Glomerular visceral epithelial cell (primary cell): ENCODE measurements around the gene PPP2R2B.

Source experiments
- DNase-seq: peaks from one replicate; pipeline ENCODE4 v3.0.0-alpha.2; 2016; ENCODE audit errors: extremely low spot score

Gene PPP2R2B

DNA sequence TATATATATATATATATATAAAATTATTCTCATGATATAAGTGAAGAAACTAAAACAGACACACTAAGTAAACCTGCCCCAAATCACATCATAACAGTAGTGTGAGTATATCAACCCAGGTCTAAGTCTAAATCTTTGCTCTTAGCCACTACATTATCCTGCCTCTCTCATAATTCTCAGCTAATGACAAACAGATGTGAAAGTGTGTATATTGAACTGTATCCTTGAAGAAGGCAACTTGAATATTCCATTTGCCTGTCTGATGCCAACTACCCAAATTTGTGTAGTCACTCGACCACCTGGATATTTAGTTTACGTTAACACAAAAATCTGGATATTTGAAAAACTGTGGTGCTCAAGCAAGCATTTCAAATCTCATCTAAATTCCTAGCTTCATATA is 97.4 kb downstream of the PPP2R2B start:
- DNase-seq: no peak

DNA sequence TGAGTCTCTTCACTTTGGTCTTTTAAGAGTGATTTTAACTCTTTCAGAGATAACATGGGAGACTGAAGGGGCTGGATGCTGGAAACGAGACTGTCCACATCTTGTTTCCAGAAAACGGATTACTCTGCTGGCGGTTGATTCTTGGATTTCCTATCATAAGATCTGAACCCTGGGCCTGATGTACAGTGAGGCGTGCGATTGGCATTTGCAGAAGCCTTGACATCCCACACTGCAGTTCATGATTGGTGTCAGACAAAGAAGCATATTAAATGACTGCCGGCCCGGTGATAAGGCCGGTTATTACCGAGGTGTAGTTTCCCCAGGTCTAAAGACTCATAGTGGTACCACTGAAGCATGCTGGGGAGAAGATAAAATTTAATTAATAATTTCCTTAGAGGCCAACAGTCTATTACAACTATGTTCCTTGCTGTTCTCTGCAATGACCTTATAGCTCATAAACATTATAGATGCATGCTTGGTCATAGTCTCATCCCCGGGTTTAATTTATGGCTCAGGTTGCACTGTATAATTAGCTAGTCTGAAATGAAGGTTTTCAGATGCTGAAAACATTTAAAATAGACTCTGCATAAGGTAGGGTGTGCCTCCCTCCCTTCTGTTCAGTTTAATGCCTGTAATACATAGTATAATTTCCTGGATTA is 99.2 kb downstream of the PPP2R2B start:
- no peak for DNase-seq

DNA sequence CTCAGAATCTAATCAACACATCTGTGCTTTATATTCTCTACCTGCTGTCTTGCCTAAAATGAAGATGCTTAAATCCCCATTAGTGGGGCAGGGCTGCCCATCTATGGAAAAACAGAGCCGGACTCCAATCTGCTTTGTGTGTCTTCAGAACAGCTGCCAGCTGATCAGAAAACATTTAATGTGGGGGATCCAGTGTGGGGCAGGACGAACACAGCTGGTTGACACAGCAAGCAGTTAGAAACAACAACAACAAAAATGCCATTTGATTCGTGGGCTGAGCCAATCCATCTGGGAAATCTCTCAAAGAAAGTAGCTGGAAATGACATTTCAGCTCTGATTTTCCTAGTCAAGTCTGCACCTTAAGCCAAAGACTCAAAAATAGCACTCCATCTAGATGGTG is 99.8 kb downstream of the PPP2R2B start:
- no peak for DNase-seq

DNA sequence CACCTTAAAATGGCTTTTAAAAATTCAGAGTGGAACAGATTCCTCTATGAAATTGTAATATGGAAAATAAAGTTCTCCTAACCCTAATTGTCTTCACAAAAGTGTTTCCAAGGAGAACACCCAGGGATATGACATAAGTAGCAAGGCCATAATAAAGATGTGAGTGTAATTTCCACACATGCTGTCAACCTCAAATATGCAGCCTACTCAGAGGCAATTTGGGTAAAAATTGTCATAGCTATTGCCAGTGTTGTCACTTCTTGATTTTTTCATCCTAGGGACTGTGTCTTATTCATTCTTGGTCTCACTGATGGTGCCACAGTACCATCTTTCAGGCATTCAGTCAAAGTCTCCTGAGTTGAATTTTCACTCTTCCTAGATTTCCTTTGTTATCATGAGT is 100.3 kb downstream of the PPP2R2B start:
- no peak for DNase-seq

DNA sequence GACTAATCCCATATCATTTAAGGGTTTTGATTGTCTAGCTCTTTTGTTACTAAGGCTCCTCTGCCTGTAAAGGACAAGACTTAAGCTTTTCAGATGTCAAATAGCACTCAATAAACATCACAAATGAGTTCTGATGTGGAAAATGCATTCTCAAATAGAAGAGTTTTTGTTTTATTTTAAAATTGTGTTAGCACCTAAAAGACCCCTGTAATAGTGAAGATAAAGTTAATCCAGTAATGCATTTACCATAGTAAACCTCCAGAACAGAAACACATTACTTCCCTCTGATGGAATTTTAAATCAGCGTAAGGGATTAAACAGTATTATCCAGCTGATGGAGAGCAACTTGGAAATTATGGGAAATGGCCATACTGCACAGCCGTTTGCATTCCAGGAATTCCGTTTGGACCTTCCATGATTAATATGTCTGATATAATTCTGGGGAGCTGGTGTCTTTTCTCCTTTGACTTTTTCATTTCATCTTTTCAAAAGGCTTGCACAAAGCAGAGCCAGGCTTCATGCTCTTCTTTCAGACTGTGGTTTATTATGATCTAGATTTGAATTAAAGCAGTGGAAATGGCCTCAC is 105.6 kb downstream of the PPP2R2B start:
- DNase-seq: no peak

DNA sequence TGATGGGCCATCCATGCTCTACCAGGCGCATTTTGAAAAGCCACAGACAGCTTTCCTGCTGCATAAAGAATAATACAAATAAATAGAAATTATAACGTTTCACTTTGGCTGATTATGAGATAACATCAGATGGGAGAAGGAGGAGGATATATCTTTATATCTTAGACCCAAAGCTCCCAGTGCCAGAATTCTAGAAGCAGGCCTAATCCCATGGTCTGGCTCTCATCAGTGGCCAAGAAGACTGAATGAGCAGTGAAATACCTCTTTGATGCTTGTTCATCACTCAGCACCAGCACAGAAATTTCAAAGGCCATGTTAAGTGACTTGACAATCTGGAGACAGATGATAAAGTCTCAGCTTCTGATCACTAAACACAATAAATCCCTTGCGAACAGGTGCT is 107.6 kb downstream of the PPP2R2B start:
- DNase-seq: no peak

DNA sequence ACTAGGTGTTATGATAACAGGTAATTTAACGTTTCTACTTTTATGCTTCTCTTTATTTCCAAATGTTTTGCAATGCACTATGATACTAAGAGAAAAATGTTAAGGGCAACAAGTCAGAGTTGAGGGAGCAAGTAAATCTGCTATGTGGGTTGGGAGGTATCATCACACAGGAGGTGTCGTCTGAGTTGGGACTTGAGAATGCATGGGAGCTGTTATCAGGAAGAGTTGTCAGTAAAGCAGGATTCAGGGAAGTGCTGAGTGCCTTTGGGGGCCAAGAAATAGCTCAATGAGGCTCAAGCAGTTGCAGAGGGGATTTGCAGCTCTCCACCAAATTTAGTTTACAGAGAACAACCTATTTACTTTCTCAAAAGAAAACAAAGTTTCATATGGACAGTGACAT is 108.0 kb downstream of the PPP2R2B start:
- no peak for DNase-seq

DNA sequence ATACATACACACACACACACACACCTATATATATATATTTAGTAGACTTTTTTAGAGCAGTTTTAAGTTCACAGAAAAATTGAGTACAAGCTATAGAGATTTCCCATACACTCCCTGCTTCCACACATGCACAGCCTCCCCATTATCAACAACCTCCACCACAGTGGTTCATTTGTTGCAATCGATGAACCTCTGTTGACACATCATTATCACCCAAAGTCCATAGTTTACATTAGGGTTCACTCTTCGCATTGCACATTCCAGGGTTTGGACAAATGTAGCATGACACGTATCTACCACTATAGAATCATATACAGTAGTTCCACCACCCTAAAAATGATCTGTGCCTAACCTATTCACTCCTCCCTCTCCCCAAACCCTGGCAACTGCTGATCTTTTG is 111.0 kb downstream of the PPP2R2B start:
- DNase-seq: no peak

DNA sequence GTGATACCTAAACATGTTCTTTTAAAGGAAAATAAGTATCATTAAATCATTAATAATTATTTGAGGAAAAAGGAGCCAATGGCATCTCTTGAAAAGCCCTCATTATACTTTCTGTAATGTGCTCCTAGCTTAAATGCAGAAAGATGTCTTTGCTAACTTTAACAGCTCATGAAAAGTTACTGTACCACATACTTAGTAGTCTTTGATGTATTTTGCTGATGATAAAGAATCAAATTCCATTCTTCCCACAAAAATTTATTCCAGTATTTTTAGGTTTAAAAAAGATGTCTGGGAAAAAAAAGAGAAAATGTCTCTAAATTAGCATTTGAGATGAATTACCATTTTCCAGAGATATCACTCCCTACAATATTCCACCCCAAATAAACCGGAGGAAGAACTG is 112.5 kb downstream of the PPP2R2B start:
- no peak for DNase-seq

DNA sequence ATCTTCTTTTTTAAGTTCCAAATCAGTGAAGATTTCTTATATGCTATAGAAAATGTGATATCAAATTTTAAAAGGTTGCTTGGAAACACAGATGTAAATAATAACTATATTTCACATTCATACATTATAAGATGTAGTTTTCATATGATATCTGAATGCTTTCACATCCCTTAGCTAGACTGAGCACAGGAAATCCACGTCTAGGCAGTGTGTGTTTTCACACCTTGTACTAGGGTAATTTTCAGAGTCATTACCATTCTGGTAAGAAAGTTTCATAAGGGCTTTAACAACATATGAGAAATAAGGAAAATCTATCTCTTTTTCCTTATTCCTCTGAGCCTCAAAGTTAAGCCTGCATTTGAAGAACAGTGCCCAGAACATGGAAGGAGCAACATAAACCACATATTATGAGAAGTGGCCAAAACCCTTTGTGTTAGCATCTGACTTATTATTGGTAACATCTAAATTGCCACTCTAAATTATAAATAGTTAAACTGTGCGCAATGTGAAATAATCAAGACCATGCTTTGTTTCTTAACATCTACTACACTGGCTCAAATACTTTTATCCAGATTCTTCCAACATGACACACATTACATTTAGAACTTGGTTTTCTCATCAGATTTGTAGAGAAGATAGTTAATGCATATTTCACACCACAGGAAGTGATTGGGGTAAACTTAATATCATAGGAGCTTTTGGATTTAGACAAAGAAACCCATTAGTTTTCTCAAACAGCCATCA is 113.3 kb downstream of the PPP2R2B start:
- no peak for DNase-seq

DNA sequence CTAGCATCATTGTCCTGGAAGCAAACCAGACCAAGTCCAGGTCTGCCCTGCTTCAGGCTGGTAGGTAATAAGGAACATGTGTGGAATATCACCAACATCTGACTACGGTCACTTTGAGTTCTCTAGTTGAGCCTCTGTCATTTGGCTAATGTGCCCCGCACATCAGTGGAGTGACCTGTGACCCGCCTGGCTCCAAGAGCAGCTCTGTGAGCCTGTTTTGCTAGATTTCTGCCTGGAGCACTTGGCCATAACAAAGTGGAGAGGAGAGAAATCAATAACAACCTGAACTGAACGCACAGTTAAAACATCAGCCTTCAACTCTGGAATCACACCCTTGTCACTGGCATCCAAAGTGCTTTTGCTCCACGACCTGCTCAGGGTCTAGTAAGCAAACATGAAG is 115.7 kb downstream of the PPP2R2B start:
- no peak for DNase-seq

DNA sequence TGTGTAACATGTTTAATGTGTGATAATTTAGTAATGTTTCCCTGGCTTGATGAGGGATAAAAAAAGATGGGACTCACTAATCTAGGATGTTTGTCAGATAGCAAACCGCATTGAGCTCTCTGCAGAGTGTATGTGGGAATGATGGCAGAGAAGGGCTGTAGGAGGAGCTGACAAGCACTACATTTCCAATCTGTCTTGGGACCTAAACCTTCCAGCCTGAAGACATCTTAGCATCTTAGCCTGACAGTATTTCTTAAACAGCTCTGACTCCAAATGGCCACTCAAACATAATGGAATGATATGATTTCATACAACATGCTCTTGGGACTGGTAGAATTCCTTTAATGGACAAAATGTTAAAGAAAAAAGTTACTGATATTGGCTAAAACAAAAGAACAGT is 116.7 kb downstream of the PPP2R2B start:
- no peak for DNase-seq

DNA sequence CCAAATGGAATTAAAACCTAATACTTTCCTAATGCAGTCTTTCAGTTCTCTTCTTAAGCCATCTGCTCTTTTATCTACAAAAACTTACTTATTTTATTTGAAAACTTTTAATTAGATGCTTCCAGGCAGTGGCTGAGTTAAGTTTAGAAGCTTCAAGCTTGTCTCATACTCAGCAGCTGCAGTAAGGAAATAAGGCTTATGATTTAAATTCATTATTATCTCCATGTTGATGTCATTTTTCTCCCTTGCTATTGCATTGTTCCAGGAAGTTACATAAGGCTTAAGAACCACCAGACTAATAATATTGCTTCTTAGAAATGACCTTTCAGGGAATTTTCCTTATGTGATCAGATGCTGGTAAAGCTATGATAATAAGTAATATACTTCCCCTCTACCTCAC is 119.6 kb downstream of the PPP2R2B start:
- DNase-seq: no peak

DNA sequence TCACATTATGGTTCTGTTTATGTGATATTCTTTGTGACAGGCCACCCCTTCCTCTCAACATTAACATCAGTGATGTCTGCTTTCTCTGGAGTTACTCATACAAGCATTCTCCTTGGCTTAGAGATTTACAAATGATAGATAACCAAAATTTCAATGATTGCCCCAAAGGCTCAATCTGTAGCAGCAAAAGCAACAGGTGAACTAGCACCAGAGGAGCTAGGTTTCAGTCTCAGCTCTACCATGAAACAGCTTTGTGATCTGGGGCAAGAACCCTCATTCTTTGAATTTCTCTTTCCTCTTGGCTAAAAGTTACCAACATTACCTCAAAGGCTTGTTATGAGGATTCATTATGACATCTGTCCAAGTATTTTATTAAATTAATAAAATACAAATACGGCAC is 120.5 kb downstream of the PPP2R2B start:
- DNase-seq: no peak

DNA sequence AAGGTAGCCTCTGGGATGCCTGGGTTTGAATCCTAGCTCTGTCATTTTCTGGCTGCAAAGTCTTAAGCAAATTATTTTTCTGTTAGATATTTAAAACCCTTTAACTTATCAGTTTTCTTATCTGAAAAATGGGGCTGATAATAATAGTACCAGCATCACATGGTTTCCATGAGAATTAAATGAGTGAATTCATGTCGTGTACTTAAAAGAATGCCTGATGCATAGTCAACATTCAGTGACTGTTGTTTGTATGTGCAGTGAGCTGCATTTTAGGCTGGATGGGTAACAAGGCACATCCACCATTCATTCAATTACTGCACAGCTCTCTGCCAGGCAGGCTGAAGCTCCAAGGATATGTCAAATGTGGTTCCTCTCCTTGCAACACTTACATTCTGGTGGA is 122.0 kb downstream of the PPP2R2B start:
- no peak for DNase-seq

DNA sequence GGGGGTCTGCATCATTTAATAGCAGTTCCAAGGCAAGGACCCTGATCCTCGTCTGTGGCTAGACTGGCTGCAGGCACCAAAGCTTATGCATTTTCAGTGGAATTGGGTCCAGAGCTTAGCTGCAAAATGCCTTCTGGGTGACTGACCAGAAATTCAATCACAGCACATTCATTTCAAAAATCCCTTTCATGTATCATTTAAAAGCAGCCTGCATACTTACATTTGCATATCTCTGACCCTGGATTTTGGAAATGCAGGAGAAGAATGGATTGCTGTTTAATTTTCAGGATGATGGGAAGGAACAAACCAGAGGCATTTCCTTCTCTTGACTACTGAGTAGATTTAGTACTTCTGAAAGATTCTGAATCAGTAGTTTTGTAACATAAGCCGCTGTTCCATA is 122.8 kb downstream of the PPP2R2B start:
- no peak for DNase-seq

DNA sequence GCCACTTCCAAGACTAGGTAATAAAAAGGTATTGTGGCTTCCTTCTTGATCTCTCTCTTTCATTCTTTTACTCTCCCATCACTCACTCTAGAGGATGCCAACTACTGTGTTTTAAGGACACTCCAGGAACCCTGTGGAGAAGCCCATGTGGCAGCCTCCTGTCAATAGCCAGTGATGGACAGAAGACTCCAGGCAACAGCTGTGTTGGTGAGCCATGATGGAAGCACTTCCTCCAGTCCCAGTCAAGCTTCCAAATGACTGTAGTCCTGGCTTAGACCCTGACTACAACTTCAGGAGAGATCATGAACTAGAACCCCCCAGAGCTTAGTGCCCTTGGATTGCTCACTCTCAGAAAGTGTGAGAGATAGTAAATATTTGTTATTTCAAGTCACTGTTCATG is 123.9 kb downstream of the PPP2R2B start:
- no peak for DNase-seq

DNA sequence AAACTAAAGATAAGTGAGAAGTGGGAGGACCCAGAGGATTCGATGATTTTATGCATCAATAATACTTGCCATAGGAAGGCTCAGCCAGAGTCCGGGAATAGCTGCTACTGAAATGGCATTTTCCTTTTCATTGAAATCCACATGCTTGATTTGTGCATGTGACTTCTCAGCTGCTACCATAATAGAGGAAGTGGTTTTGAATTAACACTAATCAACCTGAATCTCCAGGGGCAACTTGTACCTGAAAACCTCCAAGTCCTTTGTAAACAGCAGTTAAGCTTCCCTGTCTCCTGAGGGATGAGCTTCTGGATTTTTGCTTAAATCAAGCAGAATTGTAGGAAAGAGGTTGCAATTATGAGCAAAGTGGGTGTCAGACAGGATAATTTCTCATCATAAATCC is 124.9 kb downstream of the PPP2R2B start:
- no peak for DNase-seq

DNA sequence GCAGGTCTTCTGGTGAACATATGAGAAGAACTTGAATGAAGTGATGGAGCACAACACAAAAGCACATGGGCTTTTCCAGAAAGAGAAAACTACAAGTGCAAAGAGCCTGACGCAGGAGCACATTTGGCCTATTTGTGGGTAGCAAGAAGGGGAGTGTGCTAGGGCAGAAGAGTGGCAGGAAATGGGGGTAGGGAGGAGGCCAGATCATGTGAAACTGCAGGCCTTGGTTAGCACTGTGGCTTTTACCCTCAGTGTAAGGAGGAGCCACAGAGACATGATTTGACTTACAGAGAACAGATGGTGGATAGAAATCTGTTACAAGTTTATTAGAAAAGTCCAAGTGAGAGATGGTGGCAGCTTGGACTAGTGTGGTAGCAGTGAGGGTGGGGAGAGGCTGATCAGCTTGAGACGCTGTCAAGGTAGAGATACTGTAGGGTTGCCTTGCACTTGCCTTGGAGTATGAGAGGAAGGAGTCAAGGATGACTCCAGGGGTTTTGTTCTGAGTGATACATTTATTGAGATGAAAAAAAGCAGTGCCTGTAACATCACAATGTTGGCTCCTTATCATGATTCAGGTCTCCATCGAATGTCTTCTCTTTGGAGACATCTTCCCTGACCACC is 126.7 kb downstream of the PPP2R2B start:
- no peak for DNase-seq

DNA sequence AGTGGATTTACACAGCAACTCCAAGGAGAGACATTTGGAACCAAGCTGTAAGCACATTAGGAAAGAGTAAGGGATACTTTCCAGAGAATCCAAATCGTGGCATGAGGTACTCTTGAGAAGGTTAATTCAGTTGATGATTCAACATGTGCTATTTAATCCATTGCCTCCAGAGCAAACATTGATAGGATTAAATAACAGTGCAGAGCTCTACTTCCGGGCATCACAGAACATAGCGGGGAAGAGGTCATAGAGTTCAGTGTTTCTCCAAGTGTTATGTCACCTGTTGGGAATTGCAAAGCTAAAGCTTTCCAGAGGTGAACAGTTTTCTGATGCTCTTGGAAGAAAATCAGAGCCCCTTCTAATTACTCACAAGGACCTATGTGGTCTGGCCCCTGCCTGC is 127.5 kb downstream of the PPP2R2B start:
- DNase-seq: peak; percentile 4

DNA sequence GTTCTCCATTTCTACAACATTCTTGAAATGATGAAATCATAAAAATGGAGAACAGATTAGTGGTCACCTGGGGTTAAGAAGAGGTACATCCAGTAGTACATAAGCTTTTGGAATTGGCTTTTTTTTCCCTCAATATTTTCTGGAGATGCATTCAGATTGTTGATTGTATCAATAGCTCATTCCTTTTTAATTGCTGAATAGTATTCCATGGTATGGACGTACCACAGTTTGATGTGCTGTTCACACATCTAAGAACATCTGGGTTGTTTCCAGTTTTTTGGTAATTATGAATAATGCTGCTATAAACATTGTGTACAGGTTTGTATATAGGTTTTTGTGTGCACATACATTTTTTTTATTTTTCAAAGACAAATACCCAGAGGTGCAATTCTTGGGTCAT is 130.0 kb downstream of the PPP2R2B start:
- no peak for DNase-seq

DNA sequence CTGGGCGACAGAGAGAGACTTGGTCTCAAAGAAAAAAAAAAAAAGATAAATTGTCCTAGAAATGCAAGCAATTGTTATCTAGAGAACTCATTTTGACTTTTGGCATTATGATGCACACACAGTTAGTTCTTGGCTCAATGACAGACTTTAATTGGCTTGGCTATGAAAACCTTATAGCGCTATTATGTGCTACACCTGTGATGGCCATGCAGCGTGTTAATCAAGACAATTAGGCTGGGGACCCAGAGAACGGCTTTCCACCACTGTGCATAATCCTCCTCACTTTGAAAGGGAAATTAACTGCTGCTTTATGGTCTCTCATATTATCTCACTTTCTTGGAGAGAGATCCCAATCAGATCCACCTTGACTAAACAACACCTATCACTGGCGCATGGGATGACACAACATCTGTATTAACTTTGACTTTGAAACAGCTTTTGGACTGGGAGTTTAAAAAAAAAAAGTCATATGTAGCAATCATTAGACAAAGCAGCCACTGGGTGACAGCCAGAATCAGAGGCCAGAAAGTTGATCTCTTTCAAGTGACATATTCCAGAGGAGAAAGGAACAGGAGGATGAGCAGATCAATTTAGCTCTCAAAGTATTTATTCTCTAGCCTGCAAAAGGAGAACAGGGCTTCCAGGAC is 132.5 kb downstream of the PPP2R2B start:
- no peak for DNase-seq
